ENCODE data around the gene ARHGAP23. TPM values are rescaled to one million over a fixed set of nuclear protein-coding genes. Genes with fewer than 3 reads are reported as not detected.
"Not testable (repeated sequence)": the region's sequence is repeated elsewhere in the genome, so short reads cannot be mapped to it uniquely, and the experiment has no call there.

Gene ARHGAP23
- total RNA-seq, 1 experiment from 2014 or later, result 19.0 TPM

DNA sequence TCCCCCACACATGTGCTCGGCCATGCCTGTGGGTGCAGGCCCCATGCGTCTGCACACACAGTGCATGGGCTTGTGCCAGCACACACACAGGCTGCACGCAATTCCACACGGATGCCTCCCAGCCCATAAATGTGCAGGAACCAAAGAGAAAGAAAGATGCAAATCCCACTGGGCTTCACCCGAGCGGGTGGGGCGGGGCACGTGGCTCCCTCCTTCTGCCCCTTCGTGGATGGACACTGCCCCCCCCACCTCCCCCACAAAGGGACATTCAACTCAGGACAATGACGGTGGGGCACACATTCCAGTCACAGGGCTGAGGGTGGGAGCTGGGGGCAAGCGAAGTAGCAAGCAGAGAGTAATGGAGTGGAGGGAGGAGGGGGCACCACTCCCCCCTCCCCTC lies 102.6 kb downstream of the ARHGAP23 start:
- DNase-seq (ENCODE audit: low spot score); BruUV-seq (replicated peaks); POLR2A ChIA-PET (ENCODE audit: low non-redundant PET); H3K9me3 ChIP-seq (ENCODE audit: low read depth, low read length, poor library complexity, severe bottlenecking); H3K27ac ChIP-seq (ENCODE audit: low read depth, low read length, poor library complexity, severe bottlenecking); H3K27me3 ChIP-seq (replicated peaks; ENCODE audit: insufficient read depth, low read depth, low read length, poor library complexity); H3K4me1 ChIP-seq (ENCODE audit: insufficient read depth, low read length, poor library complexity, severe bottlenecking); CTCF ChIA-PET; H3K36me3 ChIP-seq (ENCODE audit: insufficient read depth, low read length, poor library complexity, severe bottlenecking); intact Hi-C loops (cut with micrococcal nuclease; ENCODE audit: unreplicated experiment); H3K4me3 ChIP-seq (ENCODE audit: low read depth, low read length, poor library complexity, severe bottlenecking): not testable (repeated sequence)

DNA sequence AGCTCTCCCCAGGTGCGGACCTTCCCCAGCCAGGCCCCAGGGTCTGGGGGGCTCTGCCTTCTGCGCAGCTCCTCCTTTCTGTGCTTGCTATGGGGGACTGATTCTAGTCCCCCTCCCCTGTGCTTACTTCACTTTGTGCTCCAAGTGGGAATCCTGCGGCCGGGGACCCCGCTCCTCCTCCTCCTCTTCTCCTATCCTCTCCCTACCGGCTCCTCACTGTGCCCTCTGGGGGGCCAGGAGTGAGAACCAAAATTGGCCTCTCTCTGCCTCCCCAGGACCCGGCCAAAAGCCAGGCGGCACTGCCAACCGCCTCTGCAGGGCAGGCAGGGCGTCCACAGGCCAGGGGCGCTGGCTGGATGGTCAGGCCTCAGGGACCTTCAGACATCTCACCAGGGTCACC lies 103.5 kb downstream of the ARHGAP23 start:
- H3K4me1 ChIP-seq (ENCODE audit: insufficient read depth, low read length, poor library complexity, severe bottlenecking), result not testable (repeated sequence)

GRCh38 chr17:38532451-38532850 lies 104.2 kb downstream of the ARHGAP23 start:
- Histone ChIP-seq H3K27ac (ENCODE audit: low read depth, low read length, poor library complexity, severe bottlenecking) (no peak overlapping the region), H3K36me3 (ENCODE audit: insufficient read depth, low read length, poor library complexity, severe bottlenecking) (no peaks in the 10 kb centered on the region), H3K4me3 (ENCODE audit: low read depth, low read length, poor library complexity, severe bottlenecking) (no peak overlapping the region), H3K9me3 (ENCODE audit: low read depth, low read length, poor library complexity, severe bottlenecking) (no peaks in the 10 kb centered on the region), H3K4me1 (ENCODE audit: insufficient read depth, low read length, poor library complexity, severe bottlenecking) (no peaks in the 10 kb centered on the region), H3K27me3 (replicated peaks; ENCODE audit: insufficient read depth, low read depth, low read length, poor library complexity) (no peaks in the 10 kb centered on the region)
- intact Hi-C loops (cut with micrococcal nuclease; ENCODE audit: unreplicated experiment), result no loop called here
- CTCF ChIA-PET, result no interaction called here
- BruUV-seq (replicated peaks), result no TSS peak
- no peak for DNase-seq (ENCODE audit: low spot score)
- POLR2A ChIA-PET (ENCODE audit: low non-redundant PET), result no interaction called here
- no peak for TF ChIP-seq EZH2 (IDR thresholded peaks at IDR 0.05; ENCODE audit: borderline replicate concordance, low read depth, low read length, poor library complexity, severe bottlenecking)
- TF ChIP-seq, protein P1, sequence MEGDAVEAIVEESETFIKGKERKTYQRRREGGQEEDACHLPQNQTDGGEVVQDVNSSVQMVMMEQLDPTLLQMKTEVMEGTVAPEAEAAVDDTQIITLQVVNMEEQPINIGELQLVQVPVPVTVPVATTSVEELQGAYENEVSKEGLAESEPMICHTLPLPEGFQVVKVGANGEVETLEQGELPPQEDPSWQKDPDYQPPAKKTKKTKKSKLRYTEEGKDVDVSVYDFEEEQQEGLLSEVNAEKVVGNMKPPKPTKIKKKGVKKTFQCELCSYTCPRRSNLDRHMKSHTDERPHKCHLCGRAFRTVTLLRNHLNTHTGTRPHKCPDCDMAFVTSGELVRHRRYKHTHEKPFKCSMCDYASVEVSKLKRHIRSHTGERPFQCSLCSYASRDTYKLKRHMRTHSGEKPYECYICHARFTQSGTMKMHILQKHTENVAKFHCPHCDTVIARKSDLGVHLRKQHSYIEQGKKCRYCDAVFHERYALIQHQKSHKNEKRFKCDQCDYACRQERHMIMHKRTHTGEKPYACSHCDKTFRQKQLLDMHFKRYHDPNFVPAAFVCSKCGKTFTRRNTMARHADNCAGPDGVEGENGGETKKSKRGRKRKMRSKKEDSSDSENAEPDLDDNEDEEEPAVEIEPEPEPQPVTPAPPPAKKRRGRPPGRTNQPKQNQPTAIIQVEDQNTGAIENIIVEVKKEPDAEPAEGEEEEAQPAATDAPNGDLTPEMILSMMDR (conservative IDR thresholded peaks at IDR 0.05; ENCODE audit: low read depth, low read length), result no peak

More for the DNA sequence above, 103.5 kb downstream of the ARHGAP23 start:
- intact Hi-C loops (cut with micrococcal nuclease; ENCODE audit: unreplicated experiment); H3K27ac ChIP-seq (ENCODE audit: low read depth, low read length, poor library complexity, severe bottlenecking); H3K36me3 ChIP-seq (ENCODE audit: insufficient read depth, low read length, poor library complexity, severe bottlenecking); DNase-seq (ENCODE audit: low spot score); POLR2A ChIA-PET (ENCODE audit: low non-redundant PET); H3K4me3 ChIP-seq (ENCODE audit: low read depth, low read length, poor library complexity, severe bottlenecking); H3K9me3 ChIP-seq (ENCODE audit: low read depth, low read length, poor library complexity, severe bottlenecking); H3K27me3 ChIP-seq (replicated peaks; ENCODE audit: insufficient read depth, low read depth, low read length, poor library complexity); CTCF ChIA-PET; BruUV-seq (replicated peaks): not testable (repeated sequence)

DNA sequence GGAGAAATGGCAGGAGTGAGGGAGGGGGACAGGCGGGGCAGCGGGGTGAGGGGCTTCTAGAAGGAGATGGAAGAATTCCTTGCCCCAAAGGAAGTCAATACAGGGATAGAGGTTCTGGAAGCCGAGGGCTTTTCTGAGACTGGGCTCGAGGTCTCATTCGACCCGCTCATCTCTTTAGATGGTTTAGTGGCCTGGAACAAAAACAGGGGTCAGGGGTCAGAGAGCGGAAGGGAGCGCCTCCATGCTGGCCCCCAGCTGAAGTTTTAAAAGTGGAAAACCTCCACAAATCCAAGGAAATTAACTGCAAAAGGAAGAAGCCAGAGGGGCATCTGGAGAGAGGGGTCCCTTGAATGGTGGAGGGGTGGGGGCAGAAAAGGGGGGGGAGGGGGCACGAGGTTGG lies 105.0 kb downstream of the ARHGAP23 start:
- DNase-seq (ENCODE audit: low spot score), result no peak
- ChIA-PET CTCF (no interaction called here), POLR2A (ENCODE audit: low non-redundant PET) (no interaction called here)
- TF ChIP-seq, protein P1 (conservative IDR thresholded peaks at IDR 0.05; ENCODE audit: low read depth, low read length), result no peak
- TF ChIP-seq EZH2 (IDR thresholded peaks at IDR 0.05; ENCODE audit: borderline replicate concordance, low read depth, low read length, poor library complexity, severe bottlenecking), result no peak
- Histone ChIP-seq H3K4me1 (ENCODE audit: insufficient read depth, low read length, poor library complexity, severe bottlenecking) (no peaks in the 10 kb centered on the region), H3K27me3 (replicated peaks; ENCODE audit: insufficient read depth, low read depth, low read length, poor library complexity) (no peaks in the 10 kb centered on the region), H3K27ac (ENCODE audit: low read depth, low read length, poor library complexity, severe bottlenecking) (no peak overlapping the region), H3K9me3 (ENCODE audit: low read depth, low read length, poor library complexity, severe bottlenecking) (no peaks in the 10 kb centered on the region), H3K36me3 (ENCODE audit: insufficient read depth, low read length, poor library complexity, severe bottlenecking) (no peaks in the 10 kb centered on the region), H3K4me3 (ENCODE audit: low read depth, low read length, poor library complexity, severe bottlenecking) (no peak overlapping the region)
- intact Hi-C loops (cut with micrococcal nuclease; ENCODE audit: unreplicated experiment), result no loop called here
- BruUV-seq (replicated peaks), result no TSS peak

All from A673 (cell line).